Stimulated activated CD4-positive, alpha-beta T cell treated with anti-CD3 and anti-CD28 coated beads, Interleukin-12 subunit alpha, Interleukin-12 subunit beta, amount 100 ng/mL, for 24 hours (primary cell): ENCODE measurements around the gene PRKG1.
"Not testable (repeated sequence)": the region's sequence is repeated elsewhere in the genome, so short reads cannot be mapped to it uniquely, and the experiment has no call there.

ENCODE experiments used
- DNase-seq, 2 experiments: peaks; one replicate each; pipeline ENCODE4 v3.0.0-alpha.2; 2020; ENCODE audit warnings: low read depth in 2 of 2

Gene PRKG1

GRCh38 chr10:52212802-52213201, 1138.5 kb downstream of the PRKG1 start:
- no peak for DNase-seq

- DNase-seq: no peak
These were observed 1139.0 kb downstream of the PRKG1 start for GRCh38 chr10:52213321-52213752.

- DNase-seq: peak in 1 of 2 experiments; percentile 16
These were observed 1141.6 kb downstream of the PRKG1 start for GRCh38 chr10:52215745-52216361.

GRCh38 chr10:52216852-52217251, 1142.6 kb downstream of the PRKG1 start:
- DNase-seq: no peak

- DNase-seq: no peak
These were observed 1143.2 kb downstream of the PRKG1 start for GRCh38 chr10:52217531-52217930.

GRCh38 chr10:52220947-52221346, 1146.7 kb downstream of the PRKG1 start:
- no peak for DNase-seq

- DNase-seq: no peak
These were observed 1147.6 kb downstream of the PRKG1 start for GRCh38 chr10:52221923-52222322.

- no peak for DNase-seq
These were observed 1152.0 kb downstream of the PRKG1 start for GRCh38 chr10:52226197-52226847.

GRCh38 chr10:52228556-52228955, 1154.3 kb downstream of the PRKG1 start:
- DNase-seq: no peak

- DNase-seq: no peak
These were observed 1155.1 kb downstream of the PRKG1 start for GRCh38 chr10:52229291-52229931.

- DNase-seq: no peak
These were observed 1158.5 kb downstream of the PRKG1 start for GRCh38 chr10:52232561-52233350.

- not testable (repeated sequence) for DNase-seq
These were observed 1159.2 kb downstream of the PRKG1 start for GRCh38 chr10:52233351-52233991.

- no peak for DNase-seq
These were observed 1165.5 kb downstream of the PRKG1 start for GRCh38 chr10:52239771-52240170.

GRCh38 chr10:52245547-52245946, 1171.3 kb downstream of the PRKG1 start:
- DNase-seq: no peak

GRCh38 chr10:52247929-52248328, 1173.6 kb downstream of the PRKG1 start:
- not testable (repeated sequence) for DNase-seq

- no peak for DNase-seq
These were observed 1174.5 kb downstream of the PRKG1 start for GRCh38 chr10:52248697-52249306.

- DNase-seq: no peak
These were observed 1175.6 kb downstream of the PRKG1 start for GRCh38 chr10:52249850-52250395.

- no peak for DNase-seq
These were observed 1176.2 kb downstream of the PRKG1 start for GRCh38 chr10:52250510-52250909.

GRCh38 chr10:52252307-52252706, 1178.0 kb downstream of the PRKG1 start:
- no peak for DNase-seq

- DNase-seq: no peak
These were observed 1182.8 kb downstream of the PRKG1 start for GRCh38 chr10:52256832-52257691.
